Parathyroid adenoma (tissue), 2 donors: Measurements from ENCODE around the gene SHC4.

ENCODE experiments used
- H2AFZ ChIP-seq: fragments of 300-600 bp; sonication (generic); one replicate; pipeline ENCODE4 v1.7.0; 2017; ENCODE audit warnings: antibody characterized with exemption, mild to moderate bottlenecking
- H3K27ac ChIP-seq: fragments of 300-600 bp; sonication (generic); one replicate; pipeline ENCODE4 v1.7.0; 2017
- H3K27me3 ChIP-seq: fragments of 300-600 bp; sonication (generic); one replicate; pipeline ENCODE4 v1.7.0; 2017; ENCODE audit warnings: low read length; ENCODE audit not compliant: control insufficient read depth, insufficient read depth
- H3K36me3 ChIP-seq: fragments of 300-600 bp; sonication (generic); one replicate; pipeline ENCODE4 v1.7.0; 2017; ENCODE audit warnings: low read length; ENCODE audit not compliant: control insufficient read depth, insufficient read depth
- H3K4me1 ChIP-seq: fragments of 300-600 bp; sonication (generic); one replicate; pipeline ENCODE4 v1.7.0; 2017; ENCODE audit warnings: control low read depth
- H3K4me2 ChIP-seq: fragments of 300-600 bp; sonication (generic); one replicate; pipeline ENCODE4 v1.7.0; 2017; ENCODE audit warnings: low read length
- H3K4me3 ChIP-seq: fragments of 300-600 bp; sonication (generic); one replicate; pipeline ENCODE4 v1.7.0; 2017; ENCODE audit warnings: low read depth, low read length
- H3K79me2 ChIP-seq: fragments of 300-600 bp; sonication (generic); one replicate; pipeline ENCODE4 v1.7.0; 2017; ENCODE audit warnings: control low read depth
- H3K9ac ChIP-seq: fragments of 300-600 bp; sonication (generic); one replicate; pipeline ENCODE4 v1.7.0; 2017; ENCODE audit warnings: mild to moderate bottlenecking
- H3K9me3 ChIP-seq: fragments of 300-600 bp; sonication (generic); one replicate; pipeline ENCODE4 v1.7.0; 2017; ENCODE audit warnings: low read length; ENCODE audit not compliant: control insufficient read depth
- TF ChIP-seq, protein P1 (sequence below): fragments of 300-600 bp; sonication (generic); IDR thresholded peaks from one replicate; pipeline ENCODE4 v1.7.0; 2017; ENCODE audit warnings: antibody characterized with exemption, mild to moderate bottlenecking
- donor health status: primary hyperparathyroidism.

Gene SHC4

DNA sequence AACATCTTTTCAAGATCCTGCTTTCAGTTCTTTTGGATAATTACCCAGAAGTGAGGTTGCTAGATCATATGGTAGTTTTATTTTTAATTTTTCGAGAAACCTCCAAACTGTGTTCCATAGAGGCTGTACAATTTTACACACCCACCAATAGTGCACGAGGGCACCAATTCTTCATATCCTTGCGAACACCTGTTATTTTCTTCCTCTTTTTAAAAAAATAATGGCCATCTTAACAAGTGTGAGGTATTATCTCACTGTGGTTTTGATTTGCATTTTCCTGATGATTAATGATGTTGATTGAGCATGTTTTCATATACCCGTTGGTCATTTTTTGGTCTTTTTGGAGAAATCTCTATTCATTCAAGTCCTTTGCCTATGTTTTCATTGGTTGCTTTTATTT, 135.2 kb downstream of the SHC4 start:
- no peak overlapping the region for H3K27ac ChIP-seq
- no peak overlapping the region for H3K9ac ChIP-seq
- H3K9me3 ChIP-seq = no peaks in the 10 kb centered on the region
- H3K79me2 ChIP-seq = no peaks in the 10 kb centered on the region
- H2AFZ ChIP-seq = no peak overlapping the region
- H3K4me1 ChIP-seq = no peaks in the 10 kb centered on the region
- TF ChIP-seq, protein P1, sequence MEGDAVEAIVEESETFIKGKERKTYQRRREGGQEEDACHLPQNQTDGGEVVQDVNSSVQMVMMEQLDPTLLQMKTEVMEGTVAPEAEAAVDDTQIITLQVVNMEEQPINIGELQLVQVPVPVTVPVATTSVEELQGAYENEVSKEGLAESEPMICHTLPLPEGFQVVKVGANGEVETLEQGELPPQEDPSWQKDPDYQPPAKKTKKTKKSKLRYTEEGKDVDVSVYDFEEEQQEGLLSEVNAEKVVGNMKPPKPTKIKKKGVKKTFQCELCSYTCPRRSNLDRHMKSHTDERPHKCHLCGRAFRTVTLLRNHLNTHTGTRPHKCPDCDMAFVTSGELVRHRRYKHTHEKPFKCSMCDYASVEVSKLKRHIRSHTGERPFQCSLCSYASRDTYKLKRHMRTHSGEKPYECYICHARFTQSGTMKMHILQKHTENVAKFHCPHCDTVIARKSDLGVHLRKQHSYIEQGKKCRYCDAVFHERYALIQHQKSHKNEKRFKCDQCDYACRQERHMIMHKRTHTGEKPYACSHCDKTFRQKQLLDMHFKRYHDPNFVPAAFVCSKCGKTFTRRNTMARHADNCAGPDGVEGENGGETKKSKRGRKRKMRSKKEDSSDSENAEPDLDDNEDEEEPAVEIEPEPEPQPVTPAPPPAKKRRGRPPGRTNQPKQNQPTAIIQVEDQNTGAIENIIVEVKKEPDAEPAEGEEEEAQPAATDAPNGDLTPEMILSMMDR = no peak
- H3K36me3 ChIP-seq = no peaks in the 10 kb centered on the region
- H3K27me3 ChIP-seq = no peaks in the 10 kb centered on the region
- no peak overlapping the region for H3K4me3 ChIP-seq
- H3K4me2 ChIP-seq = no peak overlapping the region

DNA sequence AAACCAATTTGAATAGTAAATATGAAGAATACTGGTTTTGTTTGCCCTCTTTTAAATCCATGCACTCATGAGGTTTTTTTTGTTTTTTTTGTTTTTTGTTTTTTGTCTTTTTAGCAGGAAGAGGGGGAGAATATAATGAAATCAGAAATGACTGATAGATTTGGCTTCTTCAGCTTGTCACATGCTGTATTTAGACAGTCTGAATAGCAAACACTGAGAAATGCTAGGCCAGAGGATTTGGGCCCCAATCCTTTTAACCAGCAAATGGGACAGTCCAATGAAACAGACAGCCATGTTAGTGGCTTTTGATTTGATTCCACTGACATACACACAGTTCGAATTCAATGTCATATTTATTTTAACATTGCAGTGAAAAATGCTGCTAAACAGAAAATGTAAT, 138.6 kb downstream of the SHC4 start:
- Histone ChIP-seq H3K27ac (no peak overlapping the region), H3K9ac (no peak overlapping the region), H2AFZ (no peak overlapping the region), H3K4me3 (no peak overlapping the region), H3K36me3 (no peaks in the 10 kb centered on the region), H3K27me3 (no peaks in the 10 kb centered on the region), H3K4me1 (no peaks in the 10 kb centered on the region), H3K79me2 (no peaks in the 10 kb centered on the region), H3K9me3 (no peaks in the 10 kb centered on the region), H3K4me2 (no peak overlapping the region)
- TF ChIP-seq, protein P1 = no peak

DNA sequence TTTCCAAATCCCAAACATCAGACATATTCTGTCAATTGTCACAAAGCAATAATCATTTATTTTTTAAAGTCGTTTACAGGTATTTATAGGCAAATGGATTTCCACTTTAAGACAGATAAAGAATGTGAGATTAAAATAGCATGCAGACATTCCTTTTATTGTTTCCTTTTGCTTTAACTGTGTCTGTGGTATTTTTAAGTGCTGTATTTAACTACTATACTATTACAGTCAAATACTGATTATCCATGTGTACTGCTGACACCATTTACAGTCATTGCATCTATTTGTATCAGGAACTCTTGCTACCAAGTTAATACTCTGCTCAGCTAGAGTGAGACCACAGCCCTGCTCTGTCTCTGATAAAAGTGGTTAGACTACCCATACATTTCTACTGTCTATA, 140.0 kb downstream of the SHC4 start:
- no peaks in the 10 kb centered on the region for H3K4me1 ChIP-seq
- H3K27ac ChIP-seq = no peak overlapping the region
- H3K36me3 ChIP-seq = no peaks in the 10 kb centered on the region
- H3K79me2 ChIP-seq = no peaks in the 10 kb centered on the region
- no peaks in the 10 kb centered on the region for H3K27me3 ChIP-seq
- no peak overlapping the region for H3K9ac ChIP-seq
- no peak overlapping the region for H2AFZ ChIP-seq
- no peak overlapping the region for H3K4me2 ChIP-seq
- TF ChIP-seq, protein P1 = no peak
- no peaks in the 10 kb centered on the region for H3K9me3 ChIP-seq
- H3K4me3 ChIP-seq = no peak overlapping the region

DNA sequence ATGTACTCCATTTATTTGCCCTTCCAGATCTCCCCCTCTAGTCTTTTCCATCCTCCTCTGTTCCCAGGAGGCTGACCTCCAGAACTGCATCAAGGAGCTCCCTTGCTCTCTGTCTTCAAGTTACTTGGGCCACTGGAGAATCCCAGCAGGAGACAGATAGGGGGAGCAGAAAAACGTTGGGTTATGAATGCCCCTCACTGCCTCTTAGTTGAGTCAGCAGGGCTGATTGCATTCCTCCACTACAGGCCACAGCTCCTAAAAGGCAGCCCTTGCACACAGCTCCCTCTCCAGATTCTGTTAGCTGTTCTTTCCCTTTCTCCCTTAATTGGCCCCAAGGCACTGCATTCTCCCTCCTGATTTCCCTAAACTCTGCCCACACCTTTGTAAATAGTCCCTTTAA, 140.5 kb downstream of the SHC4 start:
- H3K79me2 ChIP-seq = no peaks in the 10 kb centered on the region
- H3K4me2 ChIP-seq = no peak overlapping the region
- H3K36me3 ChIP-seq = no peaks in the 10 kb centered on the region
- H3K4me1 ChIP-seq = no peaks in the 10 kb centered on the region
- H3K9me3 ChIP-seq = no peaks in the 10 kb centered on the region
- H3K4me3 ChIP-seq = no peak overlapping the region
- no peaks in the 10 kb centered on the region for H3K27me3 ChIP-seq
- TF ChIP-seq, protein P1 = no peak
- H3K9ac ChIP-seq = no peak overlapping the region
- no peak overlapping the region for H3K27ac ChIP-seq
- H2AFZ ChIP-seq = no peak overlapping the region

DNA sequence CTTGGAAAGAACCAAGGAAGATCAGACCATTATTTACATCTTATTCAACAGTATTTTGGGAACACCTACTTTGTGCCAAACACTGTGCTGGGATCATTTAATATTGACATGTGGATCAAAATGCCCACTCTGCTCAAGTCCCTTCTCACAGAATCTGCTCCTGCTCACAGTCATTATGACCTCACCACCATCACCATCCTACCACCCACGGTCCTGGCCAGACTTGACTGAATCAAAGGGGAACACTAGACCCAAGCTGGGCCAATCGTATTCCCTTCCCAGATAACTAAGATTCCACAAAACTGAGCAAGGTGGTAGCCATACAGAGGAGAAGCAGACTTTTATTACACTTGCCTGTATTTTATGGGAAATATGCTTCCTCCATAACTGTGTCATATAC, 149.4 kb downstream of the SHC4 start:
- Histone ChIP-seq H3K4me1 (no peaks in the 10 kb centered on the region), H3K9ac (no peak overlapping the region), H3K27me3 (no peaks in the 10 kb centered on the region), H3K4me2 (no peak overlapping the region), H3K36me3 (no peaks in the 10 kb centered on the region), H3K4me3 (no peak overlapping the region), H3K9me3 (no peaks in the 10 kb centered on the region), H2AFZ (no peak overlapping the region), H3K27ac (no peak overlapping the region), H3K79me2 (no peaks in the 10 kb centered on the region)
- TF ChIP-seq, protein P1 = no peak
